ENCODE measurements around the gene IL2RA.
"Not testable (repeated sequence)": the region's sequence is repeated elsewhere in the genome, so short reads cannot be mapped to it uniquely, and the experiment has no call there.

The IL2RA gene

GRCh38 chr10:6049031-6049400 lies 13.2 kb downstream of the IL2RA start:
- Histone ChIP-seq H3K4me1 (ENCODE audit: control insufficient read depth in 1 of 2, insufficient read depth in 2 of 2, low read length in 2 of 2) (peaks cover 30 to 38% of the 10 kb centered on the region in 2 donors), H3K27ac (ENCODE audit: low read depth, low read length) (no peak overlapping the region), H3K9ac (ENCODE audit: low read depth in 1 of 2, low read length in 2 of 2) (no peak overlapping the region), H3K36me3 (ENCODE audit: control insufficient read depth in 1 of 2, insufficient read depth in 2 of 2, low read length in 2 of 2) (no peaks in the 10 kb centered on the region), H3K4me3 (ENCODE audit: low read depth in 1 of 2, low read length in 2 of 2) (no peak overlapping the region), H3K9me3 (ENCODE audit: control insufficient read depth in 1 of 2, low read length in 2 of 2) (no peaks in the 10 kb centered on the region), H3K27me3 (ENCODE audit: control insufficient read depth in 1 of 2, insufficient read depth in 2 of 2, low read length in 2 of 2) (no peaks in the 10 kb centered on the region)

- Histone ChIP-seq H3K27me3 (ENCODE audit: control insufficient read depth in 1 of 2, insufficient read depth in 2 of 2, low read length in 2 of 2) (no peaks in the 10 kb centered on the region), H3K27ac (ENCODE audit: low read depth, low read length) (no peak overlapping the region), H3K9ac (ENCODE audit: low read depth in 1 of 2, low read length in 2 of 2) (no peak overlapping the region), H3K9me3 (ENCODE audit: control insufficient read depth in 1 of 2, low read length in 2 of 2) (no peaks in the 10 kb centered on the region), H3K36me3 (ENCODE audit: control insufficient read depth in 1 of 2, insufficient read depth in 2 of 2, low read length in 2 of 2) (no peaks in the 10 kb centered on the region), H3K4me3 (ENCODE audit: low read depth in 1 of 2, low read length in 2 of 2) (no peak overlapping the region), H3K4me1 (ENCODE audit: control insufficient read depth in 1 of 2, insufficient read depth in 2 of 2, low read length in 2 of 2) (peaks cover 26 to 32% of the 10 kb centered on the region in 2 donors)
These were observed 13.7 kb downstream of the IL2RA start for GRCh38 chr10:6048281-6049030.

GRCh38 chr10:6047847-6048246 lies 14.3 kb downstream of the IL2RA start:
- no peaks in the 10 kb centered on the region for H3K9me3 ChIP-seq (ENCODE audit: control insufficient read depth in 1 of 2, low read length in 2 of 2)
- no peak overlapping the region for H3K27ac ChIP-seq (ENCODE audit: low read depth, low read length)
- no peak overlapping the region for H3K9ac ChIP-seq (ENCODE audit: low read depth in 1 of 2, low read length in 2 of 2)

GRCh38 chr10:6046773-6047611 lies 15.2 kb downstream of the IL2RA start:
- Histone ChIP-seq H3K27ac (ENCODE audit: low read depth, low read length) (no peak overlapping the region), H3K36me3 (ENCODE audit: control insufficient read depth in 1 of 2, insufficient read depth in 2 of 2, low read length in 2 of 2) (no peaks in the 10 kb centered on the region), H3K4me3 (ENCODE audit: low read depth in 1 of 2, low read length in 2 of 2) (no peak overlapping the region), H3K4me1 (ENCODE audit: control insufficient read depth in 1 of 2, insufficient read depth in 2 of 2, low read length in 2 of 2) (peaks cover 14 to 18% of the 10 kb centered on the region in 2 donors), H3K27me3 (ENCODE audit: control insufficient read depth in 1 of 2, insufficient read depth in 2 of 2, low read length in 2 of 2) (no peaks in the 10 kb centered on the region), H3K9ac (ENCODE audit: low read depth in 1 of 2, low read length in 2 of 2) (no peak overlapping the region), H3K9me3 (ENCODE audit: control insufficient read depth in 1 of 2, low read length in 2 of 2) (no peaks in the 10 kb centered on the region)

More at GRCh38 chr10:6047847-6048246, 14.3 kb downstream of the IL2RA start:
- Histone ChIP-seq H3K4me1 (ENCODE audit: control insufficient read depth in 1 of 2, insufficient read depth in 2 of 2, low read length in 2 of 2) (peaks cover 20 to 26% of the 10 kb centered on the region in 2 donors), H3K36me3 (ENCODE audit: control insufficient read depth in 1 of 2, insufficient read depth in 2 of 2, low read length in 2 of 2) (no peaks in the 10 kb centered on the region), H3K4me3 (ENCODE audit: low read depth in 1 of 2, low read length in 2 of 2) (no peak overlapping the region), H3K27me3 (ENCODE audit: control insufficient read depth in 1 of 2, insufficient read depth in 2 of 2, low read length in 2 of 2) (no peaks in the 10 kb centered on the region)

- Histone ChIP-seq H3K27ac (ENCODE audit: low read depth, low read length) (no peak overlapping the region), H3K9me3 (ENCODE audit: control insufficient read depth in 1 of 2, low read length in 2 of 2) (no peaks in the 10 kb centered on the region), H3K27me3 (ENCODE audit: control insufficient read depth in 1 of 2, insufficient read depth in 2 of 2, low read length in 2 of 2) (no peaks in the 10 kb centered on the region), H3K9ac (ENCODE audit: low read depth in 1 of 2, low read length in 2 of 2) (no peak overlapping the region), H3K36me3 (ENCODE audit: control insufficient read depth in 1 of 2, insufficient read depth in 2 of 2, low read length in 2 of 2) (no peaks in the 10 kb centered on the region), H3K4me3 (ENCODE audit: low read depth in 1 of 2, low read length in 2 of 2) (no peak overlapping the region), H3K4me1 (ENCODE audit: control insufficient read depth in 1 of 2, insufficient read depth in 2 of 2, low read length in 2 of 2) (peaks cover 14 to 15% of the 10 kb centered on the region in 2 donors)
These were observed 16.0 kb downstream of the IL2RA start for GRCh38 chr10:6045878-6046772.

- Histone ChIP-seq H3K36me3 (ENCODE audit: control insufficient read depth in 1 of 2, insufficient read depth in 2 of 2, low read length in 2 of 2) (no peaks in the 10 kb centered on the region), H3K27me3 (ENCODE audit: control insufficient read depth in 1 of 2, insufficient read depth in 2 of 2, low read length in 2 of 2) (no peaks in the 10 kb centered on the region), H3K4me1 (ENCODE audit: control insufficient read depth in 1 of 2, insufficient read depth in 2 of 2, low read length in 2 of 2) (peaks cover 10 to 12% of the 10 kb centered on the region in 2 donors), H3K27ac (ENCODE audit: low read depth, low read length) (no peak overlapping the region), H3K9me3 (ENCODE audit: control insufficient read depth in 1 of 2, low read length in 2 of 2) (no peaks in the 10 kb centered on the region), H3K4me3 (ENCODE audit: low read depth in 1 of 2, low read length in 2 of 2) (no peak overlapping the region), H3K9ac (ENCODE audit: low read depth in 1 of 2, low read length in 2 of 2) (no peak overlapping the region)
These were observed 16.8 kb downstream of the IL2RA start for GRCh38 chr10:6045314-6045848.

- H3K4me3 ChIP-seq (ENCODE audit: low read depth in 1 of 2, low read length in 2 of 2) = no peak overlapping the region
- peaks cover 6 to 7% of the 10 kb centered on the region in 2 donors for H3K4me1 ChIP-seq (ENCODE audit: control insufficient read depth in 1 of 2, insufficient read depth in 2 of 2, low read length in 2 of 2)
- no peak overlapping the region for H3K9ac ChIP-seq (ENCODE audit: low read depth in 1 of 2, low read length in 2 of 2)
- H3K27me3 ChIP-seq (ENCODE audit: control insufficient read depth in 1 of 2, insufficient read depth in 2 of 2, low read length in 2 of 2) = no peaks in the 10 kb centered on the region
- H3K36me3 ChIP-seq (ENCODE audit: control insufficient read depth in 1 of 2, insufficient read depth in 2 of 2, low read length in 2 of 2) = no peaks in the 10 kb centered on the region
- H3K27ac ChIP-seq (ENCODE audit: low read depth, low read length) = no peak overlapping the region
- H3K9me3 ChIP-seq (ENCODE audit: control insufficient read depth in 1 of 2, low read length in 2 of 2) = no peaks in the 10 kb centered on the region
These were observed 17.3 kb downstream of the IL2RA start for GRCh38 chr10:6044751-6045313.

- no peaks in the 10 kb centered on the region for H3K9me3 ChIP-seq (ENCODE audit: control insufficient read depth in 1 of 2, low read length in 2 of 2)
- no peaks in the 10 kb centered on the region for H3K36me3 ChIP-seq (ENCODE audit: control insufficient read depth in 1 of 2, insufficient read depth in 2 of 2, low read length in 2 of 2)
- no peak overlapping the region for H3K27ac ChIP-seq (ENCODE audit: low read depth, low read length)
- H3K4me3 ChIP-seq (ENCODE audit: low read depth in 1 of 2, low read length in 2 of 2) = no peak overlapping the region
- H3K4me1 ChIP-seq (ENCODE audit: control insufficient read depth in 1 of 2, insufficient read depth in 2 of 2, low read length in 2 of 2) = peaks cover 4 to 5% of the 10 kb centered on the region in 2 donors
- no peaks in the 10 kb centered on the region for H3K27me3 ChIP-seq (ENCODE audit: control insufficient read depth in 1 of 2, insufficient read depth in 2 of 2, low read length in 2 of 2)
- no peak overlapping the region for H3K9ac ChIP-seq (ENCODE audit: low read depth in 1 of 2, low read length in 2 of 2)
These were observed 18.1 kb downstream of the IL2RA start for GRCh38 chr10:6044060-6044459.

- H3K9me3 ChIP-seq (ENCODE audit: control insufficient read depth in 1 of 2, low read length in 2 of 2); H3K36me3 ChIP-seq (ENCODE audit: control insufficient read depth in 1 of 2, insufficient read depth in 2 of 2, low read length in 2 of 2); H3K4me1 ChIP-seq (ENCODE audit: control insufficient read depth in 1 of 2, insufficient read depth in 2 of 2, low read length in 2 of 2); H3K4me3 ChIP-seq (ENCODE audit: low read depth in 1 of 2, low read length in 2 of 2); H3K27ac ChIP-seq (ENCODE audit: low read depth, low read length); H3K27me3 ChIP-seq (ENCODE audit: control insufficient read depth in 1 of 2, insufficient read depth in 2 of 2, low read length in 2 of 2); H3K9ac ChIP-seq (ENCODE audit: low read depth in 1 of 2, low read length in 2 of 2): not testable (repeated sequence)
These were observed 18.8 kb downstream of the IL2RA start for GRCh38 chr10:6043377-6043776.
